WTC11 (cell line): ENCODE results near the gene DCST2. TPM values are rescaled to one million over a fixed set of nuclear protein-coding genes. Genes with fewer than 3 reads are reported as not detected.

Experiments used
- ATAC-seq: fragments of 200-7000 bp; cut with Tn5 transposase; 2 replicates; pipeline ENCODE4 v1.10.0; 2021; ENCODE audit warnings: mild to moderate bottlenecking, moderate library complexity
- CTCF ChIA-PET: fragments of 300-600 bp; sonication (Branson Sonifier 250); formaldehyde crosslinking; loops from one replicate; lab custom pipeline; 2021; ENCODE audit warnings: antibody characterized with exemption; lab: Charles Lee
- POLR2A ChIA-PET: fragments of 350-600 bp; sonication (Branson Sonifier 250); formaldehyde crosslinking; loops from one replicate; lab custom pipeline; 2021; ENCODE audit warnings: antibody characterized with exemption; lab: Charles Lee
- DNase-seq: peaks from one replicate; pipeline ENCODE4 v3.0.0; 2021; ENCODE audit warnings: low spot score
- H3K27ac Mint-ChIP-seq: 2 replicates; pipeline ENCODE4 v1.8.0; 2021; ENCODE audit warnings: mixed read lengths
- H3K27me3 Mint-ChIP-seq: 2 replicates; pipeline ENCODE4 v1.8.0; 2021; ENCODE audit warnings: low read depth, mild to moderate bottlenecking, moderate library complexity, mixed read lengths
- H3K36me3 Mint-ChIP-seq: 2 replicates; pipeline ENCODE4 v1.8.0; 2021; ENCODE audit warnings: mixed read lengths
- H3K4me1 Mint-ChIP-seq: 2 replicates; pipeline ENCODE4 v1.8.0; 2022; ENCODE audit warnings: mixed read lengths
- H3K4me3 Mint-ChIP-seq: 2 replicates; pipeline ENCODE4 v1.8.0; 2021; ENCODE audit warnings: mild to moderate bottlenecking, moderate library complexity, mixed read lengths
- H3K9me3 Mint-ChIP-seq: 2 replicates; pipeline ENCODE4 v1.8.0; 2021; ENCODE audit warnings: mixed read lengths
- ESRRA ChIP-seq: sonication (generic); formaldehyde crosslinking; IDR thresholded peaks from 2 replicates; pipeline ENCODE4 v1.8.1; 2022; ENCODE audit warnings: mild to moderate bottlenecking, missing genetic modification reagents, borderline replicate concordance
- NFATC4 ChIP-seq: fragments of 250-450 bp; sonication (Bioruptor Pico); IDR thresholded peaks from 2 replicates; pipeline ENCODE4 v1.9.0; 2021; ENCODE audit warnings: mild to moderate bottlenecking
- PRDM15 ChIP-seq: sonication (generic); formaldehyde crosslinking; IDR thresholded peaks from 2 replicates; pipeline ENCODE4 v1.8.0; 2022; ENCODE audit warnings: missing genetic modification reagents
- SP1 ChIP-seq: sonication (generic); formaldehyde crosslinking; conservative IDR thresholded peaks from 2 replicates; pipeline ENCODE4 v1.8.1; 2022; ENCODE audit warnings: missing genetic modification reagents
- ZNF121 ChIP-seq: sonication (generic); formaldehyde crosslinking; IDR thresholded peaks from 2 replicates; pipeline ENCODE4 v1.8.0; 2023; ENCODE audit warnings: missing genetic modification reagents
- ZNF396 ChIP-seq: fragments of 250-450 bp; sonication (Bioruptor Pico); IDR thresholded peaks from 2 replicates; pipeline ENCODE4 v1.8.0; 2021; ENCODE audit warnings: mild to moderate bottlenecking, moderate library complexity, borderline replicate concordance
- total RNA-seq: library from RNA; stranded (reverse); gene quantifications from 3 replicates; pipeline ENCODE4 v1.2.3, GENCODE V29; 2021
- TF ChIP-seq, protein P1 (sequence below): fragments of 250-450 bp; sonication (Bioruptor Pico); IDR thresholded peaks from 2 replicates; pipeline ENCODE4 v1.8.0; 2021; ENCODE audit warnings: mild to moderate bottlenecking
- TF ChIP-seq, protein P2 (sequence below): sonication (generic); formaldehyde crosslinking; IDR thresholded peaks from 2 replicates; pipeline ENCODE4 v1.8.1; 2023; ENCODE audit warnings: mild to moderate bottlenecking, missing genetic modification reagents, moderate library complexity
- TF ChIP-seq, protein P3 (sequence below): fragments of 250-450 bp; sonication (Bioruptor Pico); conservative IDR thresholded peaks from 2 replicates; pipeline ENCODE4 v1.9.0; 2021; ENCODE audit warnings: mild to moderate bottlenecking
- TF ChIP-seq, protein P4 (sequence below): sonication (generic); formaldehyde crosslinking; IDR thresholded peaks from 2 replicates; pipeline ENCODE4 v1.8.1; 2023; ENCODE audit warnings: mild to moderate bottlenecking, missing genetic modification reagents
- TF ChIP-seq, protein P5 (sequence below): sonication (generic); formaldehyde crosslinking; IDR thresholded peaks from 2 replicates; pipeline ENCODE4 v1.8.0; 2023; ENCODE audit warnings: mild to moderate bottlenecking, missing genetic modification reagents
- TF ChIP-seq, protein P6 (sequence below): sonication (generic); formaldehyde crosslinking; IDR thresholded peaks from 2 replicates; pipeline ENCODE4 v1.8.1; 2023; ENCODE audit warnings: mild to moderate bottlenecking, missing genetic modification reagents

Gene DCST2
- total RNA-seq, 1 experiment from 2014 or later = 0.83 TPM

DNA sequence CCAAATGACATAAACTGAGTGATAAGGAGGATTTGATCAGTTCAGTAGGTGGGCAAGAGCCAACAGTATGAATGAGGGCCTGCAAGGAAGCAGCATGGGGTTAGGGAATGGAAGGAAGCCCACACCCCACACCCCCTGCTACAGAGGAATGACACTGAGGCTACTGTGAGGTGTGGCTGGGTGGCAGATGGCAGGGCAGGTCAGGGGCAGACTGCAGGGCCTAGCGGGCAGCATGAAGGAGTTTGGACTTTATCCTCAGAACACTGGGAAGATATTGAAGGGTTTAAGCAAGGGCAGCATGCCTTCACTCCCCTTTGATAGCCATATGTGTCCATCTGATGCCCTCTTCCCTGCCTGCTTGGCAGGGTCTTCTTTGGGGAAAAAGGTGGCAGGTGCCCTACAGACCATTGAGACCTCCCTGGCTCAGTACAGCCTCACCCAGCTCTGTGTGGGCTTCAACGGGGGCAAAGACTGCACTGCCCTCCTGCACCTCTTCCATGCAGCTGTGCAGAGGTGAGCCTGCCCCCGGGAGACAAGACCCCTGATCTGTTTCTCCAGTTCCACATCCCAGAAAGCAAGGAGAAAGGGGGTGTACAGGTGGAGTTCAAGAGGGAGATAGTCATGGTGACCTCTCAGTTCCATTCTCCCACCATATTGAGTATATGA, 44.3 kb downstream of the DCST2 start:
- H3K4me1 Mint-ChIP-seq = peaks cover 12% of the 10 kb centered on the region
- peaks cover 26% of the 10 kb centered on the region for H3K36me3 Mint-ChIP-seq
- H3K27me3 Mint-ChIP-seq = no peaks in the 10 kb centered on the region; the same call in 1 of the 2 replicates
- H3K27ac Mint-ChIP-seq = 0 out of 2 replicates have a peak overlapping the region, but pooled peaks have one; percentile 80
- TF ChIP-seq, protein P1, sequence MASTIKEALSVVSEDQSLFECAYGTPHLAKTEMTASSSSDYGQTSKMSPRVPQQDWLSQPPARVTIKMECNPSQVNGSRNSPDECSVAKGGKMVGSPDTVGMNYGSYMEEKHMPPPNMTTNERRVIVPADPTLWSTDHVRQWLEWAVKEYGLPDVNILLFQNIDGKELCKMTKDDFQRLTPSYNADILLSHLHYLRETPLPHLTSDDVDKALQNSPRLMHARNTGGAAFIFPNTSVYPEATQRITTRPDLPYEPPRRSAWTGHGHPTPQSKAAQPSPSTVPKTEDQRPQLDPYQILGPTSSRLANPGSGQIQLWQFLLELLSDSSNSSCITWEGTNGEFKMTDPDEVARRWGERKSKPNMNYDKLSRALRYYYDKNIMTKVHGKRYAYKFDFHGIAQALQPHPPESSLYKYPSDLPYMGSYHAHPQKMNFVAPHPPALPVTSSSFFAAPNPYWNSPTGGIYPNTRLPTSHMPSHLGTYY = no peak
- TF ChIP-seq, protein P2, sequence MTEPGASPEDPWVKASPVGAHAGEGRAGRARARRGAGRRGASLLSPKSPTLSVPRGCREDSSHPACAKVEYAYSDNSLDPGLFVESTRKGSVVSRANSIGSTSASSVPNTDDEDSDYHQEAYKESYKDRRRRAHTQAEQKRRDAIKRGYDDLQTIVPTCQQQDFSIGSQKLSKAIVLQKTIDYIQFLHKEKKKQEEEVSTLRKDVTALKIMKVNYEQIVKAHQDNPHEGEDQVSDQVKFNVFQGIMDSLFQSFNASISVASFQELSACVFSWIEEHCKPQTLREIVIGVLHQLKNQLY (CRISPR knock-in tag) = no peak
- TF ChIP-seq PRDM15 (CRISPR knock-in tag) (no peak), ZNF121 (CRISPR knock-in tag) (no peak)
- TF ChIP-seq, protein P3, sequence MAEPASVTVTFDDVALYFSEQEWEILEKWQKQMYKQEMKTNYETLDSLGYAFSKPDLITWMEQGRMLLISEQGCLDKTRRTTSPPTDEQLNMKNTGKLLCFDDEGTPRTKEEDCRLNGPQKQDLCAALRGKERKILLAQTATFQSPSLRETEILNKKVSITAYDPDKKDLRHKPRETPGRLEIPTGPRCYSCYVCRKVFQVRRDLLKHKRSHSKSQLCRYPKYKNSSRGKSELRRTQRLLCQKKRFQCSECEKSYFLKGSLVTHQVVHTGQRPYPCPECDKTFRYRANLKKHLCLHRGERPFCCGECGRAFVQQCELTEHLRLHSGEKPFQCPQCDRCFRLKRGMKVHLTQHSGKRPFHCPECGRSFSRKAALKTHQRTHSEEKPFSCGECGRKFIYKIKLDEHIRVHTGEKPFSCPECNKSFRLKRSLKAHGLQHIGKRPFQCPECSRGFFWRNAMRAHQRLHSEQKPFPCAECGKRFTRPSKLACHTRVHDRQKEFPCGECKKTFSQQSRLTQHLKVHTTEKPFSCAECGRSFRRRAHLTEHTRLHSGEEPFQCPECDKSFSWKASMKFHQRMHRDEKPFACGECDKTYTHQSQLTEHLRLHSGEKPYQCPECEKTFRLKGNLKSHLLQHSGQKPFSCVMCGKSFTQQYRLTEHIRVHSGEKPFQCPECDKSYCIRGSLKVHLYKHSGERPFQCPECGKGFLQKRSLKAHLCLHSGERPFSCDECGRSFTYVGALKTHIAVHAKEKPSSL = no peak
- TF ChIP-seq, protein P4, sequence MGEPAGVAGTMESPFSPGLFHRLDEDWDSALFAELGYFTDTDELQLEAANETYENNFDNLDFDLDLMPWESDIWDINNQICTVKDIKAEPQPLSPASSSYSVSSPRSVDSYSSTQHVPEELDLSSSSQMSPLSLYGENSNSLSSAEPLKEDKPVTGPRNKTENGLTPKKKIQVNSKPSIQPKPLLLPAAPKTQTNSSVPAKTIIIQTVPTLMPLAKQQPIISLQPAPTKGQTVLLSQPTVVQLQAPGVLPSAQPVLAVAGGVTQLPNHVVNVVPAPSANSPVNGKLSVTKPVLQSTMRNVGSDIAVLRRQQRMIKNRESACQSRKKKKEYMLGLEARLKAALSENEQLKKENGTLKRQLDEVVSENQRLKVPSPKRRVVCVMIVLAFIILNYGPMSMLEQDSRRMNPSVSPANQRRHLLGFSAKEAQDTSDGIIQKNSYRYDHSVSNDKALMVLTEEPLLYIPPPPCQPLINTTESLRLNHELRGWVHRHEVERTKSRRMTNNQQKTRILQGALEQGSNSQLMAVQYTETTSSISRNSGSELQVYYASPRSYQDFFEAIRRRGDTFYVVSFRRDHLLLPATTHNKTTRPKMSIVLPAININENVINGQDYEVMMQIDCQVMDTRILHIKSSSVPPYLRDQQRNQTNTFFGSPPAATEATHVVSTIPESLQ (CRISPR knock-in tag) = no peak
- TF ChIP-seq, protein P5, sequence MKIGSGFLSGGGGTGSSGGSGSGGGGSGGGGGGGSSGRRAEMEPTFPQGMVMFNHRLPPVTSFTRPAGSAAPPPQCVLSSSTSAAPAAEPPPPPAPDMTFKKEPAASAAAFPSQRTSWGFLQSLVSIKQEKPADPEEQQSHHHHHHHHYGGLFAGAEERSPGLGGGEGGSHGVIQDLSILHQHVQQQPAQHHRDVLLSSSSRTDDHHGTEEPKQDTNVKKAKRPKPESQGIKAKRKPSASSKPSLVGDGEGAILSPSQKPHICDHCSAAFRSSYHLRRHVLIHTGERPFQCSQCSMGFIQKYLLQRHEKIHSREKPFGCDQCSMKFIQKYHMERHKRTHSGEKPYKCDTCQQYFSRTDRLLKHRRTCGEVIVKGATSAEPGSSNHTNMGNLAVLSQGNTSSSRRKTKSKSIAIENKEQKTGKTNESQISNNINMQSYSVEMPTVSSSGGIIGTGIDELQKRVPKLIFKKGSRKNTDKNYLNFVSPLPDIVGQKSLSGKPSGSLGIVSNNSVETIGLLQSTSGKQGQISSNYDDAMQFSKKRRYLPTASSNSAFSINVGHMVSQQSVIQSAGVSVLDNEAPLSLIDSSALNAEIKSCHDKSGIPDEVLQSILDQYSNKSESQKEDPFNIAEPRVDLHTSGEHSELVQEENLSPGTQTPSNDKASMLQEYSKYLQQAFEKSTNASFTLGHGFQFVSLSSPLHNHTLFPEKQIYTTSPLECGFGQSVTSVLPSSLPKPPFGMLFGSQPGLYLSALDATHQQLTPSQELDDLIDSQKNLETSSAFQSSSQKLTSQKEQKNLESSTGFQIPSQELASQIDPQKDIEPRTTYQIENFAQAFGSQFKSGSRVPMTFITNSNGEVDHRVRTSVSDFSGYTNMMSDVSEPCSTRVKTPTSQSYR (CRISPR knock-in tag) = no peak
- no peak for ATAC-seq
- no peaks in the 10 kb centered on the region for H3K9me3 Mint-ChIP-seq
- DNase-seq = no peak
- no peak overlapping the region for H3K4me3 Mint-ChIP-seq
- CTCF ChIA-PET = interaction anchor here (2.6 kb wide), 1 partner anchor 10 kb away, joined by 12 read pairs; no protein-coding TSS in a partner anchor
- POLR2A ChIA-PET = interaction anchor here (1.2 kb wide), 1 partner anchor 33 kb away, joined by 3 read pairs; the partner anchor contains the start of gene PBXIP1

DNA sequence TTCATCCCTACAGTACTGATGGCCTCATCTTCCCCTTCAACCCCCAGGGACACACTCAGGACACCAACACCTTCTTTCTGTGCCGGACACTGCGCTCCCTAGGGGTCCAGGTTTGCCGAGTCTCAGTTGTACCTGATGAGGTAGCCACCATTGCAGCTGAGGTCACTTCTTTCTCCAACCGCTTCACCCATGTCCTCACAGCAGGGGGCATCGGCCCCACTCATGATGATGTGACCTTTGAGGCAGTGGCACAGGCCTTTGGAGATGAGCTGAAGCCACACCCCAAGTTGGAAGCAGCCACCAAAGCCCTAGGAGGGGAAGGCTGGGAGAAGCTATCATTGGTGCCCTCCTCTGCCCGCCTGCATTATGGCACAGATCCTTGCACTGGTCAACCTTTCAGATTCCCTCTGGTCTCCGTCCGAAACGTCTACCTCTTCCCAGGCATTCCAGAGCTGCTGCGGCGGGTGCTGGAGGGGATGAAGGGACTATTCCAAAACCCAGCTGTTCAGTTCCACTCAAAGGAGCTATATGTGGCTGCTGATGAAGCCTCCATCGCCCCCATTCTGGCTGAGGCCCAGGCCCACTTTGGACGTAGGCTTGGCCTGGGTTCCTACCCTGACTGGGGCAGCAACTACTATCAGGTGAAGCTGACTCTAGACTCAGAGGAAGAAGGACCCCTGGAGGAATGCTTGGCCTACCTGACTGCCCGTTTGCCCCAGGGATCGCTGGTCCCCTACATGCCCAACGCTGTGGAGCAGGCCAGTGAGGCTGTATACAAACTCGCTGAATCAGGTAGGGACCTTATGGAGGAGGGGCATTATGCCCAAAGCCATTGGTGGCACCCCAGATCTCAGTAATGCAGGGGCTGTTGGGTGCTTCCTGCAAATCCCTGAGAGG, 45.3 kb downstream of the DCST2 start:
- POLR2A ChIA-PET = interaction anchor here (1.3 kb wide), 1 partner anchor 17 kb away, joined by 4 read pairs; the partner anchor contains the start of gene SHC1
- H3K9me3 Mint-ChIP-seq = no peaks in the 10 kb centered on the region
- ATAC-seq (no peak), DNase-seq (no peak)
- peaks cover 14% of the 10 kb centered on the region for H3K4me1 Mint-ChIP-seq
- H3K27me3 Mint-ChIP-seq = no peaks in the 10 kb centered on the region
- H3K27ac Mint-ChIP-seq = no peak overlapping the region
- H3K36me3 Mint-ChIP-seq = peaks cover 26% of the 10 kb centered on the region
- H3K4me3 Mint-ChIP-seq = no peak overlapping the region
- CTCF ChIA-PET = interaction anchor here (1.2 to 2.6 kb wide), 2 partner anchors 11 to 30 kb away, joined by 4 to 12 read pairs; no protein-coding TSS in a partner anchor
- TF ChIP-seq ZNF396 = no peak
- TF ChIP-seq ESRRA (CRISPR knock-in tag) = no peak
- no peak for TF ChIP-seq SP1 (CRISPR knock-in tag)
- no peak for TF ChIP-seq NFATC4
- TF ChIP-seq, protein P6, sequence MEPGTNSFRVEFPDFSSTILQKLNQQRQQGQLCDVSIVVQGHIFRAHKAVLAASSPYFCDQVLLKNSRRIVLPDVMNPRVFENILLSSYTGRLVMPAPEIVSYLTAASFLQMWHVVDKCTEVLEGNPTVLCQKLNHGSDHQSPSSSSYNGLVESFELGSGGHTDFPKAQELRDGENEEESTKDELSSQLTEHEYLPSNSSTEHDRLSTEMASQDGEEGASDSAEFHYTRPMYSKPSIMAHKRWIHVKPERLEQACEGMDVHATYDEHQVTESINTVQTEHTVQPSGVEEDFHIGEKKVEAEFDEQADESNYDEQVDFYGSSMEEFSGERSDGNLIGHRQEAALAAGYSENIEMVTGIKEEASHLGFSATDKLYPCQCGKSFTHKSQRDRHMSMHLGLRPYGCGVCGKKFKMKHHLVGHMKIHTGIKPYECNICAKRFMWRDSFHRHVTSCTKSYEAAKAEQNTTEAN = no peak
- TF ChIP-seq, protein P3 = no peak
